HL-60/S4 treated with phorbol 12-myristate 13-acetate at 8.2 ng/mL for 4 days and 3 days (cell line): ENCODE measurements around the gene FREM2.

ENCODE experiments used
- in situ Hi-C: fragments of 300-500 bp; cut with MboI; formaldehyde crosslinking; loops from 2 replicates; pipeline ENCODE4 v1.15.0; 2022; ENCODE audit warnings: low sequenced_read_pairs

FREM2 gene

DNA sequence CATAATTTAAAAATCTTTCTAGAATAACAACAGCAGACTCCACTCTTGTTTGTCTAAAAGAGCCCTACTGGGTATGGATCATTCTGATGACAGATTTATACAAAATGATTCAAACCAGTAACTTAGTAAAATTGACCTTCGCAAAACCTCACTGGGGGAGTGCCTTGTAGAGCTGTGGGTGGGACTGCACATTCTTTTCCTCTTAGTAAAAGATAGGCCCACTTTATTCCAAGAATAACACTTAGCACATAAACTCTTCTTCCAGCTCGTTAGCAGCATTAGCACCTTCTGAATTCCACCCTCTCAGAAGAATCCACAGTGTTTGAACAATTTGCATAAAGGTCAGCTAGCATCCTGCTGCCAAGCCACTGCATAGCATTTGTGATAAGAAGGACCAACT is 196.9 kb downstream of the FREM2 start:
- in situ Hi-C loops: no loop called here

DNA sequence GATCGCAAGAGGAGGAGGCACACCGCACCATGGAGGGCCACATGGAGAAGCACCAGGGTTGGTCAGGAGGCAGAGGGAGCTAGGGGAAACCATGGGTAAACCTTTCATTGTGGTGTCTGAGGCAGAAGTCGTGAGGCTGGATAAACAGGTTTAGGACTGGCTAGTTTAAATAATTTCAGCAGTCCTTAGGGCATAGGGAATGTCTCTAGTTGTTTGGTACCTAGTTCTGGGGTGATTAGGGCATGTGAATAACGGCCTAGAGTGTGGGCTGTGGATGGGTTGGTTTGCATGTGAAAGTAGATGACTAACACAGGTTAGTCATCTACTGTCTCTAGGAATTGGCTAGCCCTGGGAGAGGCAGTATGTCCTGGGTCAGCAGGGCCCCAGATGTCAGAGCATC is 201.4 kb downstream of the FREM2 start:
- in situ Hi-C loops: no loop called here

DNA sequence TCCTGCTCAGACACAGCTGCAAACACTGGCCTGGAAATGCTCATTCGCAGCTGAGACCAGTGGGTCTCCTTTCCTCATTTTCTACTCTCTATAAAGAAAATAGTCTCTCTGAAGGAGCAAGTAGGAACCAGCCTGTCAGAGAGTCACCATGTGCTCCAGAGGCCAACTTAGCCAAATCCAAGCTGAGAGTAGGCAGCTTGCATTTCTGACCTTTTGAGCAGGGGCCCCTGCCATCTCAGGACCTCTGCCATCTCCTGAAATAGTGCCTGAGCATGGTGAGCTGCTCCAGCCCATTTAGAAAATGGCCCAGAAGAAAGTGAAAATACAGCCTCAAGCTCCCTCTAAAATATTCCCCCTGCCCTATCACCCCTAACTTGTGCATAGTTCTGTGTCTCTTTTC is 208.2 kb downstream of the FREM2 start:
- in situ Hi-C loops: no loop called here

DNA sequence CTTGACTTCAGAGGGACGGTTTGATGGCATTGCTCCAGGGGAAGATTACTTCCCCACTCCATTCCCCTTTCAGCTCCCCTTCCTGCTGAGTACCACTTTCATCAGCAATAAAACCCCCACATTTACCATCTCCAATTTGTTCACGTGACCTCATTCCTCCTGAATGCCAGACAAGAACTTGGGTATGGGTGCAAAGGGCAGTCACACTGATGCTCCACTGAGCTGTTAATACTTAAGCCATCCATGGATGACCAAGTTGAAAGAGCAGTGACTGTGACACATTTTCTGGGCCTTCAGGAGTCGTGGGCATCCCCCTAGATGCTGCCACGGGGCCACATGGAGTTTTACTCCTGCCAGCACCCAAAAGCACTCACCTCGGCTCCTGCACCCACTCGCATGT is 210.6 kb downstream of the FREM2 start:
- in situ Hi-C loops: no loop called here

DNA sequence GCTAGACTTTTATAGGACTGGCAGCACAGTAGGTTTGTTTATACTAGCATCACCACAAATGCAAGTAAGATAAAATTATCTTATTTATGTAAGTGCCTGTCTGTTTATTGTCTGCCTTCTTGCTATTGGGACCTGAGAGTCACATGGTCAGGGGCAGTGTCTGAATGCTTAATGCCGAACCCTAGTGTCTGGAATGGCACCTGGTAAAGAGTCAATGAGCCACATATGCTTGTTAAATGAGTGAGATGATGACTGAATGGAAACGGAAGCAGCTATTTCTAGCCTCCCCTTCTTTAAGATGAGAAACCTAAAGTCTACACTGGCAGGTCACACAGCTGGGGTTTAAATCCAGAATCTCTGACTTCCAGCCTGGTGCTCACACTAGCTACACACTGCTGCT is 211.6 kb downstream of the FREM2 start:
- in situ Hi-C loops: no loop called here

DNA sequence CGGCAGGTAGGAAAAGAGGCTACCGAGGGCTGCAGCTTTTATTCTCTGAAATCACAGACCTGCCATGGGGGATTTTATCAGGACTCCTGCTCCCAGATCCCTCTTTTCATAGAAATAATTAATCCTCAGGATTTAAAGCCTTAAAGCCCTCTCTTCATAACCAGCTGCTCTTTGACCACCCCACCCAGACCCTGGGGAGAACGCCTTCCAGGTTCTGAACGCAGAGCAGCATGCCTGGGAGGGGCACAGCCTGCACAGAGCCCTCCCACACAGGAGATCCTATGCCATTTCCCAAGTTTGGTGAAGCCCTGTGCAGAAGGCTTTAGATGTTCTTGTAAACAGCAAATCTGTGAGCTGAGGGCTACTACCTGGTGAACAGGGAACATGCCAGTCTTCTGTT is 212.7 kb downstream of the FREM2 start:
- in situ Hi-C loops: no loop called here

DNA sequence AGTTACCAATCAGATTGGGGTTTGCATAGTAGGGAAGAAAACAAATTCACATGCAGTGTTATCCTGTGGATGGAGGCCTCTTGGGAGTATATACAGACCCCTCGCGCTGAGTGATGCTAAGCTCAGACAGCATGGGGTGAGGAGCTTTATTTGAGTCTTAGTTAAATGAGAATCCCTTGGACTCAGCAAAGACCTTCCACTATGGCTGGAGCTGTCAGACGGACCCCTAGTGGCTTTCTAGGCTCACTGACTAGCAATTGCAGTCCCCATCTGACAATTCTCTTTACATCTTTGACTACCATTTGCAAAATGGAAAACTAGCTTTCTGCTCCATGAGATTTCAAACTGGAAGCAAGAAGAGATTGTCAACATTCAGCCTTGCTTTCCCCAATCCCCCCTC is 213.3 kb downstream of the FREM2 start:
- in situ Hi-C loops: no loop called here

DNA sequence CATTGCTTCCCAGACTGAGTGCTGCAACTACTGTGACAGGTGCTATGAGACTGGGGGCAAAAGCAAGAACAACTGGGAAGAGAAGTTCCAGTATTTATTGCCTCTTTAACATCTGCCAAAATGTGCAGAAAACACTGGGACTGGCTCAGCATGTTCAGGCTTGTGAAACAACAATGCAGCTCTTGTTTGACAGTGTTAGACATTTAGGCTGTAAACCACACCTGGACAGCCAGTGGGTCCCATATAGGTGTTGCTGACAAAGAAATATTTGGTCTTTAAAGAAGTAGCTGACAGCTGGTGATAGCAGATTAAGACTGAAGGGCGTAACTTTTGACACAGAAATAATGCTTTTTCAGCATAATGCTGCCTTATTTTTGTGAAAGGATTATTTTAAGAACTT is 215.7 kb downstream of the FREM2 start:
- in situ Hi-C loops: no loop called here

DNA sequence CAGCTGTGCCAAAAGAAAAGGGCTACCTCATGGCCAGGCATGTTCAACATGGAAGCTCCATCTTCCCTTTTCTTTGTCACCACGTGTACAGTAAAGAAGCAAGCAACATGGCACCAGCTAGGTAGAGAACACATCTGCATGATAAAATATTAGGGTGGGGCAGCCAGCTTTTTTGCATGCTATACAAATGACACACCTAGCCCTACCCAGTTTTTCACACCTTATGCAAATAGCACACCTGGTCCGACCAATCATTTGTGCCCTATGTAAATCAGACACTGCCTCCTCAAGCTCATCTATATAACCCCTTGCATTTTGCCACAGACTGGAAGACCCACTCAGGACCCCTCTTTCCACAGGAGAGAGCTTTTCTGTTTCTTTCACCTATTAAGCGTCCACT is 218.2 kb downstream of the FREM2 start:
- in situ Hi-C loops: no loop called here

DNA sequence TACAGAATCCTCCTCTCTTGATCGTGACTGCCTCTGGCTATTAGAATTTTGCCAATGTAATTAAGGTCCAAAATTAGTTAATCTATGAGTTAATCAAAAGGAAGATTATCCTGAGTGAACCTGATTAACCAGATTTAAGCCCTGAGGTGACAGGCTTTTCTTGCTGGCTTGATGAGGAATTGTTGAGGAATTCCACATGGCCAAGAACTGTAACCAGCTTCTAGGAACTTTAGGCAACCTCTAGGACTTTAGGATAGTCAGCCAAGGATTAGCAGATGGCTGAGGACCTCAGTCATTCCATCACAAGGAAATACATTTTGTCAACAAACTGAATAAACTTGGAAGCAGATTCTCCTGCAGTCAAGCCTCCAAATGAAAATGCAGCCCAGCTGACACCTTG is 219.0 kb downstream of the FREM2 start:
- in situ Hi-C loops: no loop called here

DNA sequence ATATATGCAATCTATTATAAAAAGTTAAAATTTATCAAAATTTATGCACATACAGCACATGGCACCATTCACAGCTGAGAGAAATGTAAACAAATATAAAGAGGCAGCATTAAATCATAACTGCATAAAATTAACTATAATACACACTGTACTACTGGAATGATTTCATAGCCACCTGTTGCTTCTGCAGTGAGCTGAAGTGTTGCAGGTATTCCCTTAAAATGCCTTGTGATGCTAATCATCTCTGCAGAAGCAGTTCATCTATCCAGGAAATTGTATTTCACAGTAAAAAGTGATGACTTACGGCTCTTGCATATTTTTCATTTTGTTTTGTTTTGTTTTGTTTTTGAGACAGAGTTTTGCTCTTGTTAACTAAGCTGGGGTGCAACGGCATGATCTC is 221.7 kb downstream of the FREM2 start:
- in situ Hi-C loops: no loop called here

DNA sequence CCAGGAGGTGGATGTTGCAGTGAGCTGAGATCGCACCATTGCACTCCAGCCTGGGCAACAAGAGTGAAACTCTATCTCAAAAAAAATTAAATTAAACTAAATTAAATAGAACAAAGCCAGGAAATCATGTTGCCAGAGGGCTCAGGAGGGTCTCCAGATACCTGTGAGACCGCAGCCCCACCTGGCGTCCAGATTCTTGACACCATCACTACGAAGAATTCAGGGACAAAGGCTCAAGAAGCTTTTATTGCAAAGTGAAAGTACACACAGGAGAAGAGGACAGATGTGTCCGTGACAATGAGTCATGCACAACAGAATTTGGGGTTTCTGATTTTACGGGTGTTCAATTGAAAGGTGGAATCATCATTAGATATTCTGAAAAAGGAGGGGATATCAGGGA is 227.2 kb downstream of the FREM2 start:
- in situ Hi-C loops: no loop called here

DNA sequence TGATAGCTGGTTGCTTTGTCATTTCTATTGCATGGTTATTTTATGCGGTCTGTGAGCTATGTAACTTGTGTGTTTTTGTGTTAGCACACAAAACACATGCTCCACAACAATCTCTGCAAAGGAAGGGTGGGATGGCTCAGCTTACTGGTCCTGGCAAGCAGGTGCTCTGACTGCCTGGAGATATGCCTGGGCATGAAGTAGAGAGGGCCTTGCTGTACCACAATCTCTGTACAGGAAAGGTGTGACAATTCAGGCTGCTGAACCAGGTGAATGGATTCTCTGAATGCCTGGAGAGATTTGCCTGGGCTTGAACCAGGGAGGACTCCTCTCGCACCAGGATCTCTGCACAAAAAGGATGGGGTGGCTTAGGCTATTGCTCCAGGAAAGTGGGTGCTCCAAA is 234.2 kb downstream of the FREM2 start:
- in situ Hi-C loops: no loop called here

DNA sequence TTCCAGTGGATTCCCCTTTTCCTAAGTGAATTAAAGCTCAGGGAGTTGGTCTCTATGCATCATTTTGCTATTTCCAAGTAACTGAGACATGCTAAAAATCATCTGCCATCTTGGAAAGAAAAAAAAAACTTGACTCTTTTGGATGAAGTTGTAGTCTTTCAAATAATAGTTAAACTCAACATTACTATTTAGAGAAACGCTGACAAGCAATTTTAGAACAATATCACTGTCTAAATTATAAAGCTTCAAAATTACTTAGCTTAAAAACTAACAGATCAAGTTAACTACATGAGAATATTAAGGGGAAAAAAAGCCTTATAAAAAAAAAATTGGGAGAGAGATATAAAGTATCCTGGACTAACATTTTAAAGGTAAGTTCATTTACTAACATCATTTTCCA is 235.3 kb downstream of the FREM2 start:
- in situ Hi-C loops: no loop called here

DNA sequence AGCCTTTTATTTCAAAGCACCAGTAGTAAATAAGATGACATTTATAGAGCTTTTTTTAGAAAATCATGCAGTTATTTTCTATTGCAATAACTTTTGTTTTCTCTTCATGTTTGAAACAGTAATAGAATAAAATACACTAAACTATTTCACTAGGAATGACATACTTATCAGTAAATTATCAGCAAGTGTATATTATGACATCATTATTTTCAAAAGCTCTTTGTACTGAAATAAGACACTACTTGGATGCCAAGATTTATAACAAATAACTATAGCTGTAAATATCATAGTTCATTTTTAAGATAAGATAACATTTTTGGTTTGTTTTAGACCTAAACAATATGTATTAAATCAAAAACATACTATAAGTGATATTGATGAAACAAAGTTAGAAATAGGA is 246.9 kb downstream of the FREM2 start:
- in situ Hi-C loops: no loop called here
